H9 (cell line): ENCODE measurements around the gene SH3TC1. TPM values are rescaled to one million over a fixed set of nuclear protein-coding genes. Genes with fewer than 3 reads are reported as not detected.

Experiments
- DNase-seq: peaks from one replicate; pipeline ENCODE4 v3.0.0-alpha.2; 2017
- H2AFZ ChIP-seq: one replicate; pipeline ENCODE4 v1.6.1; 2013; ENCODE audit warnings: mild to moderate bottlenecking, low read length, control low read depth, moderate library complexity
- H2AK5ac ChIP-seq: 2 replicates; pipeline ENCODE4 v1.6.1; 2013; ENCODE audit warnings: low read length, control low read depth, mixed read lengths; ENCODE audit not compliant: insufficient read length
- H2BK120ac ChIP-seq: one replicate; pipeline ENCODE4 v1.6.1; 2013; ENCODE audit warnings: low read depth, mild to moderate bottlenecking, low read length, control low read depth, inconsistent platforms; ENCODE audit not compliant: poor library complexity, severe bottlenecking
- H2BK12ac ChIP-seq: 2 replicates; pipeline ENCODE4 v1.6.1; 2013; ENCODE audit warnings: low read length, control low read depth, mixed read lengths, low read depth; ENCODE audit not compliant: insufficient read length
- H2BK15ac ChIP-seq: 2 replicates; pipeline ENCODE4 v1.6.1; 2013; ENCODE audit warnings: low read depth, low read length, control low read depth
- H2BK20ac ChIP-seq: one replicate; pipeline ENCODE4 v1.6.1; 2013; ENCODE audit warnings: low read depth, mild to moderate bottlenecking, low read length, control low read depth, inconsistent platforms; ENCODE audit not compliant: poor library complexity, severe bottlenecking
- H2BK5ac ChIP-seq: 2 replicates; pipeline ENCODE4 v1.6.1; 2013; ENCODE audit warnings: low read length, control low read depth, mixed read lengths; ENCODE audit not compliant: insufficient read length
- H3K14ac ChIP-seq: 2 replicates; pipeline ENCODE4 v1.6.1; 2013; ENCODE audit warnings: low read length, control low read depth; ENCODE audit not compliant: insufficient read depth
- H3K18ac ChIP-seq: 2 replicates; pipeline ENCODE4 v1.6.1; 2013; ENCODE audit warnings: low read depth, mild to moderate bottlenecking, mixed read lengths, low read length, control low read depth; ENCODE audit not compliant: insufficient read length
- H3K23ac ChIP-seq: 2 replicates; pipeline ENCODE4 v1.6.1; 2013; ENCODE audit warnings: low read length, control low read depth, mixed read lengths, low read depth; ENCODE audit not compliant: insufficient read length
- H3K23me2 ChIP-seq: 2 replicates; pipeline ENCODE4 v1.6.1; 2013; ENCODE audit warnings: low read depth, mild to moderate bottlenecking, mixed read lengths, low read length, control low read depth; ENCODE audit not compliant: insufficient read length, poor library complexity, severe bottlenecking
- H3K27ac ChIP-seq: 2 replicates; pipeline ENCODE4 v1.5.1; 2013; ENCODE audit warnings: low read length, control low read depth, mixed read lengths, low read depth; ENCODE audit not compliant: insufficient read length
- H3K27me3 ChIP-seq: 2 replicates; pipeline ENCODE4 v1.6.1; 2013; ENCODE audit warnings: low read length, control low read depth, inconsistent platforms; ENCODE audit not compliant: insufficient read depth
- H3K4ac ChIP-seq: 2 replicates; pipeline ENCODE4 v1.6.1; 2013; ENCODE audit warnings: low read depth, mild to moderate bottlenecking, control low read depth, inconsistent platforms, low read length, moderate library complexity
- H3K4me1 ChIP-seq: 2 replicates; pipeline ENCODE4 v1.6.1; 2013; ENCODE audit warnings: low read length, control low read depth, inconsistent platforms; ENCODE audit not compliant: insufficient read depth
- H3K4me2 ChIP-seq: 2 replicates; pipeline ENCODE4 v1.6.1; 2013; ENCODE audit warnings: low read length, control low read depth, mixed read lengths; ENCODE audit not compliant: insufficient read length, insufficient read depth
- H3K56ac ChIP-seq: 2 replicates; pipeline ENCODE4 v1.6.1; 2013; ENCODE audit warnings: low read depth, mild to moderate bottlenecking, mixed read lengths, low read length, control low read depth; ENCODE audit not compliant: insufficient read length
- H3K79me1 ChIP-seq: 2 replicates; pipeline ENCODE4 v1.6.1; 2013; ENCODE audit warnings: low read depth, mild to moderate bottlenecking, moderate library complexity, low read length, control low read depth, inconsistent platforms; ENCODE audit not compliant: insufficient read depth, poor library complexity, severe bottlenecking
- H3K79me2 ChIP-seq: 2 replicates; pipeline ENCODE4 v1.6.1; 2013; ENCODE audit warnings: low read length, control low read depth, inconsistent platforms; ENCODE audit not compliant: insufficient read depth
- H3K9ac ChIP-seq: 2 replicates; pipeline ENCODE4 v1.6.1; 2013; ENCODE audit warnings: low read length, control low read depth, mixed read lengths; ENCODE audit not compliant: insufficient read length; ENCODE audit errors: extremely low read depth
- H3K9me3 ChIP-seq: one replicate; pipeline ENCODE4 v1.6.1; 2013; ENCODE audit warnings: low read depth, low read length, inconsistent platforms; ENCODE audit not compliant: control insufficient read depth
- H3T11ph ChIP-seq: one replicate; pipeline ENCODE4 v1.6.1; 2013; ENCODE audit warnings: mild to moderate bottlenecking, low read length, control low read depth, inconsistent platforms
- H4K20me1 ChIP-seq: one replicate; pipeline ENCODE4 v1.6.1; 2013; ENCODE audit not compliant: control insufficient read depth, insufficient read length, insufficient read depth
- H4K5ac ChIP-seq: 2 replicates; pipeline ENCODE4 v1.6.1; 2013; ENCODE audit warnings: low read depth, mild to moderate bottlenecking, mixed read lengths, low read length, control low read depth; ENCODE audit not compliant: insufficient read length
- H4K8ac ChIP-seq: replicated peaks from 2 replicates; pipeline ENCODE4 v1.6.1; 2013; ENCODE audit warnings: low read length, control low read depth, mixed read lengths, low read depth; ENCODE audit not compliant: insufficient read length
- H4K91ac ChIP-seq: 2 replicates; pipeline ENCODE4 v1.6.1; 2013; ENCODE audit warnings: low read depth, mild to moderate bottlenecking, moderate library complexity, mixed read lengths, low read length, control low read depth; ENCODE audit not compliant: insufficient read length
- H3K27ac Mint-ChIP-seq, 3 experiments: 2 replicates in 2 of 3; 3 replicates in 1 of 3; pipeline ENCODE4 v1.8.0; 2020 to 2021; ENCODE audit warnings: mixed read lengths in 3 of 3, mild to moderate bottlenecking in 1 of 3, moderate library complexity in 1 of 3
- H3K27me3 Mint-ChIP-seq: 2 replicates; pipeline ENCODE4 v1.8.0; 2021; ENCODE audit warnings: low read depth, mild to moderate bottlenecking, moderate library complexity, mixed read lengths
- H3K36me3 Mint-ChIP-seq, 3 experiments: 2 replicates in 2 of 3; 3 replicates in 1 of 3; pipeline ENCODE4 v1.8.0; 2020 to 2021; ENCODE audit warnings: low read depth in 3 of 3, mixed read lengths in 3 of 3; ENCODE audit not compliant: insufficient read depth in 1 of 3
- H3K4me1 Mint-ChIP-seq, 2 experiments: 2 replicates each; pipeline ENCODE4 v1.8.0; 2020; ENCODE audit warnings: mixed read lengths in 2 of 2
- H3K4me3 Mint-ChIP-seq, 2 experiments: 2 replicates in 1 of 2; 3 replicates in 1 of 2; pipeline ENCODE4 v1.8.0; 2020 to 2021; ENCODE audit warnings: mild to moderate bottlenecking in 2 of 2, mixed read lengths in 2 of 2, moderate library complexity in 1 of 2
- H3K9me3 Mint-ChIP-seq, 2 experiments: 2 replicates in 1 of 2; 3 replicates in 1 of 2; pipeline ENCODE4 v1.8.0; 2020; ENCODE audit warnings: mild to moderate bottlenecking in 2 of 2, mixed read lengths in 2 of 2, moderate library complexity in 1 of 2
- WGBS: extraction: QIAGEN DNeasy Blood & Tissue Kit; methylation state at CpG from one replicate; pipeline ENCODE4 v1.1.7; 2013; ENCODE audit warnings: missing lambda C conversion rate, low lambda C conversion rate, mixed read lengths; ENCODE audit not compliant: insufficient read length; ENCODE audit errors: extremely low coverage; 5-methylcytosine and 5-hydroxymethylcytosine counted together
- total RNA-seq: library from RNA; stranded (reverse); gene quantifications from 2 replicates; pipeline ENCODE4 v1.2.1, GENCODE V29; 2021
- TF ChIP-seq, protein P1 (sequence below): fragments of 200-600 bp; sonication (generic); conservative IDR thresholded peaks from 3 replicates; pipeline ENCODE4 v1.8.0; 2021; ENCODE audit warnings: antibody characterized with exemption, mild to moderate bottlenecking

The SH3TC1 gene
- total RNA-seq, 1 experiment from 2014 or later: 0.74 TPM

- no peaks in the 10 kb centered on the region for H3K23me2 ChIP-seq
- H2BK12ac ChIP-seq: no peak overlapping the region
- H4K8ac ChIP-seq: no peak overlapping the region
- no peak for DNase-seq
- TF ChIP-seq, protein P1, sequence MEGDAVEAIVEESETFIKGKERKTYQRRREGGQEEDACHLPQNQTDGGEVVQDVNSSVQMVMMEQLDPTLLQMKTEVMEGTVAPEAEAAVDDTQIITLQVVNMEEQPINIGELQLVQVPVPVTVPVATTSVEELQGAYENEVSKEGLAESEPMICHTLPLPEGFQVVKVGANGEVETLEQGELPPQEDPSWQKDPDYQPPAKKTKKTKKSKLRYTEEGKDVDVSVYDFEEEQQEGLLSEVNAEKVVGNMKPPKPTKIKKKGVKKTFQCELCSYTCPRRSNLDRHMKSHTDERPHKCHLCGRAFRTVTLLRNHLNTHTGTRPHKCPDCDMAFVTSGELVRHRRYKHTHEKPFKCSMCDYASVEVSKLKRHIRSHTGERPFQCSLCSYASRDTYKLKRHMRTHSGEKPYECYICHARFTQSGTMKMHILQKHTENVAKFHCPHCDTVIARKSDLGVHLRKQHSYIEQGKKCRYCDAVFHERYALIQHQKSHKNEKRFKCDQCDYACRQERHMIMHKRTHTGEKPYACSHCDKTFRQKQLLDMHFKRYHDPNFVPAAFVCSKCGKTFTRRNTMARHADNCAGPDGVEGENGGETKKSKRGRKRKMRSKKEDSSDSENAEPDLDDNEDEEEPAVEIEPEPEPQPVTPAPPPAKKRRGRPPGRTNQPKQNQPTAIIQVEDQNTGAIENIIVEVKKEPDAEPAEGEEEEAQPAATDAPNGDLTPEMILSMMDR: no peak
- no peak overlapping the region for H3K23ac ChIP-seq
- H2AK5ac ChIP-seq: no peak overlapping the region
- peaks cover under 1% of the 10 kb centered on the region in 2 experiments; a peak in 2 of 5 replicates for H3K9me3 Mint-ChIP-seq
- H3K36me3 Mint-ChIP-seq: no peaks in the 10 kb centered on the region
- no peak overlapping the region for H4K91ac ChIP-seq
- H3K18ac ChIP-seq: no peak overlapping the region
- no peak overlapping the region for H3K56ac ChIP-seq
- H2BK5ac ChIP-seq: no peak overlapping the region
- no peak overlapping the region for H2BK20ac ChIP-seq
- no peaks in the 10 kb centered on the region for H3K79me1 ChIP-seq
- no peaks in the 10 kb centered on the region for H3K4me1 ChIP-seq
- H3K4me1 Mint-ChIP-seq: peaks cover 0 to 2% of the 10 kb centered on the region in 2 experiments; a peak in 1 of 4 replicates
- peaks cover 8% of the 10 kb centered on the region for H3K27me3 Mint-ChIP-seq
- WGBS: no CpG with 5 or more reads among the region's 6 CpGs
- no peak overlapping the region for H2BK120ac ChIP-seq
- no peak overlapping the region for H3K4me3 Mint-ChIP-seq
- H2BK15ac ChIP-seq: no peak overlapping the region
- H3K4me2 ChIP-seq: no peak overlapping the region
- H3K27ac ChIP-seq: no peak overlapping the region
- no peak overlapping the region for H3K4ac ChIP-seq
- no peak overlapping the region for H3K14ac ChIP-seq
- H3K79me2 ChIP-seq: no peaks in the 10 kb centered on the region
- H4K20me1 ChIP-seq: no peaks in the 10 kb centered on the region
- H2AFZ ChIP-seq: no peak overlapping the region
- no peaks in the 10 kb centered on the region for H3K27me3 ChIP-seq
- H3K9me3 ChIP-seq: no peaks in the 10 kb centered on the region
- no peak overlapping the region for H3K9ac ChIP-seq
- no peak overlapping the region for H3T11ph ChIP-seq
- H3K27ac Mint-ChIP-seq: no peak overlapping the region
- no peak overlapping the region for H4K5ac ChIP-seq
Observed at GRCh38 chr4:8175686-8176085, 23.4 kb upstream of the SH3TC1 start.
